OCI-LY3 (cell line): ENCODE results near the gene DRD2.

Experiments used
- H2AFZ ChIP-seq: fragments of 200-600, 300-600 bp; shearing (Covaris generic); 2 replicates; pipeline ENCODE4 v1.6.0; 2014; ENCODE audit warnings: antibody characterized with exemption, low read depth, low read length
- H3K27ac ChIP-seq: fragments of 200-600, 300-600 bp; sonication (generic); 2 replicates; pipeline ENCODE4 v1.5.1; 2014; ENCODE audit warnings: mild to moderate bottlenecking, low read length, moderate library complexity, mixed read lengths
- H3K27me3 ChIP-seq: fragments of 200-600, 300-600 bp; sonication (generic); 2 replicates; pipeline ENCODE4 v1.6.1; 2014; ENCODE audit warnings: low read depth, low read length, mixed read lengths
- H3K36me3 ChIP-seq: fragments of 200-600, 300-600 bp; sonication (generic); replicated peaks from 2 replicates; pipeline ENCODE3; 2014; ENCODE audit warnings: low read depth, low read length, mixed read lengths
- H3K4me1 ChIP-seq: fragments of 300-600, 200-600 bp; sonication (generic); 2 replicates; pipeline ENCODE4 v1.6.1; 2014; ENCODE audit warnings: low read length, mixed read lengths
- H3K4me2 ChIP-seq: fragments of 200-600, 300-600 bp; sonication (generic); 2 replicates; pipeline ENCODE4 v1.6.1; 2014; ENCODE audit warnings: low read length, mixed read lengths
- H3K4me3 ChIP-seq: fragments of 300-600, 200-600 bp; sonication (generic); 2 replicates; pipeline ENCODE4 v1.5.1; 2014; ENCODE audit warnings: antibody characterized with exemption, mild to moderate bottlenecking, low read length, moderate library complexity
- H3K79me2 ChIP-seq: fragments of 300-600, 200-600 bp; shearing (Covaris generic); 2 replicates; pipeline ENCODE4 v1.6.1; 2014; ENCODE audit warnings: mild to moderate bottlenecking, low read length, mixed read lengths
- H3K9ac ChIP-seq: fragments of 300-600, 200-600 bp; shearing (Covaris generic); 2 replicates; pipeline ENCODE4 v1.6.0; 2014; ENCODE audit warnings: mild to moderate bottlenecking, low read length, moderate library complexity
- H3K9me3 ChIP-seq: fragments of 200-600, 300-600 bp; shearing (Covaris generic); 2 replicates; pipeline ENCODE4 v1.6.1; 2014; ENCODE audit warnings: low read length, mixed read lengths; ENCODE audit not compliant: insufficient read depth
- H4K20me1 ChIP-seq: fragments of 200-600, 300-600 bp; sonication (generic); 2 replicates; pipeline ENCODE4 v1.6.1; 2016; ENCODE audit warnings: low read length, mixed read lengths; ENCODE audit not compliant: insufficient read depth
- EZH2phosphoT487 ChIP-seq: fragments of 200-600 bp; shearing (Covaris generic); IDR thresholded peaks from 2 replicates; pipeline ENCODE4 v1.6.1; 2018; ENCODE audit warnings: antibody characterized with exemption, mixed run types, low read depth
- TF ChIP-seq, protein P1 (sequence below): fragments of 200-600, 300-600 bp; sonication (generic); IDR thresholded peaks from 2 replicates; pipeline ENCODE4 v1.5.1; 2014; ENCODE audit warnings: antibody characterized with exemption, low read length, low read depth

DRD2 gene

DNA sequence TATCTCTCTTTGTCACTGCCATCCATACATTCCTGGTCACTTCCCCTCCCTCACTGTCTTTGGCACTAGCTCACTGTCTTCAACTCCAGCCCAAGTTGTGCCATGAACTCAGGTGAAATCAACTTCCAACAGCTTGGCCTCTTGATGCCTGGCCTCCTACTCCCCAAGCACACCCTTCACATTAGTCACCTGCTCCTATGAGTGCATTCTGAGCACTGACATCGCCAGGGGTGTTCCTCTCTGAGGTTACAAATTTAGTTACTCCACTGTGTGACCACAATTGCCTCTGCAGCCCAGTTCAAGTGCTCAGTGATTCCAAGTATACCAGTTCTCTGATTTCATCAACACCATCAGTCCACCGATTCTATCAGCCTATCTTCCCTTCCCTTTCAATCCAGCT is 10.8 kb downstream of the DRD2 start:
- no peak overlapping the region for H2AFZ ChIP-seq
- TF ChIP-seq, protein P1, sequence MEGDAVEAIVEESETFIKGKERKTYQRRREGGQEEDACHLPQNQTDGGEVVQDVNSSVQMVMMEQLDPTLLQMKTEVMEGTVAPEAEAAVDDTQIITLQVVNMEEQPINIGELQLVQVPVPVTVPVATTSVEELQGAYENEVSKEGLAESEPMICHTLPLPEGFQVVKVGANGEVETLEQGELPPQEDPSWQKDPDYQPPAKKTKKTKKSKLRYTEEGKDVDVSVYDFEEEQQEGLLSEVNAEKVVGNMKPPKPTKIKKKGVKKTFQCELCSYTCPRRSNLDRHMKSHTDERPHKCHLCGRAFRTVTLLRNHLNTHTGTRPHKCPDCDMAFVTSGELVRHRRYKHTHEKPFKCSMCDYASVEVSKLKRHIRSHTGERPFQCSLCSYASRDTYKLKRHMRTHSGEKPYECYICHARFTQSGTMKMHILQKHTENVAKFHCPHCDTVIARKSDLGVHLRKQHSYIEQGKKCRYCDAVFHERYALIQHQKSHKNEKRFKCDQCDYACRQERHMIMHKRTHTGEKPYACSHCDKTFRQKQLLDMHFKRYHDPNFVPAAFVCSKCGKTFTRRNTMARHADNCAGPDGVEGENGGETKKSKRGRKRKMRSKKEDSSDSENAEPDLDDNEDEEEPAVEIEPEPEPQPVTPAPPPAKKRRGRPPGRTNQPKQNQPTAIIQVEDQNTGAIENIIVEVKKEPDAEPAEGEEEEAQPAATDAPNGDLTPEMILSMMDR: no peak
- no peak for TF ChIP-seq EZH2phosphoT487
- no peak overlapping the region for H3K4me2 ChIP-seq
- no peaks in the 10 kb centered on the region for H4K20me1 ChIP-seq
- no peaks in the 10 kb centered on the region for H3K4me1 ChIP-seq
- no peaks in the 10 kb centered on the region for H3K79me2 ChIP-seq
- no peak overlapping the region for H3K9ac ChIP-seq
- no peaks in the 10 kb centered on the region for H3K9me3 ChIP-seq
- H3K27me3 ChIP-seq: peaks cover 16% of the 10 kb centered on the region; the same call in 1 of the 2 replicates
- no peak overlapping the region for H3K4me3 ChIP-seq
- no peaks in the 10 kb centered on the region for H3K36me3 ChIP-seq
- H3K27ac ChIP-seq: no peak overlapping the region

DNA sequence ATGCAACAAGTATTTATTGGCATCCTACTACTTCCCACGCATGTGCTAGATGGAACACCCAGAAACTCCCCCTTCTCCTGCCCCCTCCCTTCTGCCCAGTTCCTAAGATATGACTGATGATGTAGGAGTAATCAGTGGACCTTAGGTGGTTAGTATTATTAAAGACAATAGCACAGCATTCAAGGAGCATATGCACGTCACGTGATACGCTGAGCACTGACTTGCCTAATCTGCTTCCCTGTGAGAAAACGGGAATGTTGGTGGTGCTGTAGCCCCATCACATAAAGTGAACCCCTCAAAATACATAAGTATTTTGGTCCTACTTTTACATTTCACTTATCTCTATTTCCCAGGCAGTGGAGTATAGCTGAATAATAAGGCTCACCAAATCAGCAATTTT is 12.4 kb downstream of the DRD2 start:
- H3K79me2 ChIP-seq: no peaks in the 10 kb centered on the region
- H3K27me3 ChIP-seq: peaks cover 20% of the 10 kb centered on the region; the same call in 1 of the 2 replicates
- no peak for TF ChIP-seq EZH2phosphoT487
- TF ChIP-seq, protein P1: no peak
- H3K4me2 ChIP-seq: no peak overlapping the region
- no peaks in the 10 kb centered on the region for H4K20me1 ChIP-seq
- H3K36me3 ChIP-seq: no peaks in the 10 kb centered on the region
- H2AFZ ChIP-seq: no peak overlapping the region
- no peak overlapping the region for H3K9ac ChIP-seq
- H3K4me3 ChIP-seq: no peak overlapping the region
- H3K4me1 ChIP-seq: no peaks in the 10 kb centered on the region
- no peak overlapping the region for H3K27ac ChIP-seq
- no peaks in the 10 kb centered on the region for H3K9me3 ChIP-seq

DNA sequence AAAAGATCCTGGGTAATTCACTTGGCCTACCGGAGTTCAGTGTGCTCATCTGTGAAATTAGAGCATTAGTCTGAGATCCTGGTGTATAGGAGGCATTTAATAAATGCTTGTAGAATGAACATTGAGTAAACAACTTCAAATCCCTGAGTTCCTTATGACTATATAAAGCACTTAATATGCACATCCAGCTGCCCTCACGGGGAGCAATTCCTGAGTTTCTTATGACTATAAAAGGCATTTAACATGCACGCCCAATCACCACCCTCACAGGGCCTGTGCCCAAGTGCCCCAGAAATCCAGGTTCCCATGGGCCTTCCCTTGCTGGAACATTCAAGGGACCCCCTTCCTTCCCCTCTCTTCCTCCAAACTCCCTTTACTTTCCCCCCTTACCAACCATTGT is 13.6 kb downstream of the DRD2 start:
- Histone ChIP-seq H3K36me3 (no peaks in the 10 kb centered on the region), H3K4me2 (no peak overlapping the region), H3K27ac (no peak overlapping the region), H3K9me3 (no peaks in the 10 kb centered on the region), H3K27me3 (peaks cover 20% of the 10 kb centered on the region; the same call in 1 of the 2 replicates), H3K9ac (no peak overlapping the region), H2AFZ (no peak overlapping the region), H3K4me3 (no peak overlapping the region), H3K79me2 (no peaks in the 10 kb centered on the region), H3K4me1 (no peaks in the 10 kb centered on the region), H4K20me1 (no peaks in the 10 kb centered on the region)
- TF ChIP-seq, protein P1: no peak
- TF ChIP-seq EZH2phosphoT487: no peak

DNA sequence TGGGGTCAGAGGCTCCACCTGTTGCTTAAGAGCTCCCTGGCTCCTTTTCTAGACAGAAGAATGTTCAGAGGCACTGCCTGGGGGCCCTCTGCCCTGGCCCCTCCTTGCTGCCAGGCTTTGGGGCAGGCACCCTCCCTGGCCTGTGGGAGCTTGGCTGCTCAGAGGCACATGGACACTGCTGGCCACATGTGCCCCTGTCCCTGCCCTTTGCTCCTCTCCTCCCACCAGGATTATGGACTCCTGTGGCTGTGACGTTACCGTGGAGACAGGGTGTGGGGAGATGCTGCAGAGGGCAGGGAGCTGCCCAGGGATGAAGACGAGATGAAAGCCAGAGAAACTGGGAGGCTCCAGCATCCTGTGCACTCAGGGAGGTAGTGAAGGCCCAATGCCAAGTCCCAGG is 14.7 kb downstream of the DRD2 start:
- H3K27me3 ChIP-seq: peaks cover 22% of the 10 kb centered on the region; the same call in 1 of the 2 replicates
- no peak overlapping the region for H2AFZ ChIP-seq
- no peak overlapping the region for H3K4me3 ChIP-seq
- no peaks in the 10 kb centered on the region for H3K9me3 ChIP-seq
- H3K9ac ChIP-seq: no peak overlapping the region
- no peaks in the 10 kb centered on the region for H3K36me3 ChIP-seq
- H3K4me2 ChIP-seq: no peak overlapping the region
- no peak overlapping the region for H3K27ac ChIP-seq
- H3K4me1 ChIP-seq: no peaks in the 10 kb centered on the region
- TF ChIP-seq, protein P1: no peak
- no peak for TF ChIP-seq EZH2phosphoT487
- H4K20me1 ChIP-seq: no peaks in the 10 kb centered on the region
- H3K79me2 ChIP-seq: no peaks in the 10 kb centered on the region
